H1 (cell line): ENCODE measurements around the gene SMARCC1. TPM values are rescaled to one million over a fixed set of nuclear protein-coding genes. Genes with fewer than 3 reads are reported as not detected.

ENCODE experiments used
- POLR2AphosphoS5 ChIP-seq: IDR thresholded peaks from 2 replicates; pipeline ENCODE4 v1.6.1; 2011; ENCODE audit warnings: low read depth, low read length
- TCF12 ChIP-seq: IDR thresholded peaks from 2 replicates; pipeline ENCODE4 v1.6.1; 2011; ENCODE audit warnings: low read depth, mild to moderate bottlenecking, low read length
- polyA plus RNA-seq, 7 experiments: library from polyadenylated mRNA; depleted of rRNA in 3 of 7; stranded (reverse) in 5 of 7; unstranded in 2 of 7; fragments of >200 nt in 5 of 7; fragments of 200-250 nt in 2 of 7; gene quantifications; 1 replicate in 5 of 7; 2 replicates in 1 of 7; 4 replicates in 1 of 7; pipeline versions ENCODE4 v1.2.1 to v1.2.3, GENCODE V29; 2011 to 2013; ENCODE audit warnings: missing spikeins in 2 of 7, mixed read lengths in 2 of 7
- total RNA-seq: library from RNA; stranded (reverse); fragmentation: NEBNext Ultra II Directional; extraction: Animal tissue kit (Norgen Biotek cat#: 25700); gene quantifications from 2 replicates; pipeline ENCODE4 v1.2.1, GENCODE V29; 2021

The SMARCC1 gene
- total and polyA plus RNA-seq, 2 of the 8 experiments (the other 6 are each of a cell fraction or from before 2014, with no cell fraction given): 64.1 to 335 TPM

DNA sequence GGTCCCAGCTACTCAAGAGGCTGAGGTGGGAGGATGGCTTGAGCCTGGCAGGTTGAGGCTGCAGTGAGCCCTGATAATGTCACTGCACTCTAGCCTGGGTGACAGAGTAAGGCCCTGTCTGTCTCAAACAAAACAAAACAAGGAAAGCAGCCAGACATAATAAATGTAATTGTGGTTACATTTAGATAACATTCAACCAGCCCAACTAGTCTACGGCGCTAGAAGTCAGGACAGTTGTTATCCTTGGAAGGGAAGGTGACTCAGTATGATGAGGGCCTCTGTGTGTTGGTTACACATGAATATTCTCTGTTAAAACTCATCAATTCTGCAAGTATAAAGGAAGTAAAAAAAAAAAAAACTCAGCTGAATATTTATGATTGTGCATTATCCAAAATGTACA is 176.0 kb downstream of the SMARCC1 start (continued):
- TF ChIP-seq POLR2AphosphoS5 (no peak), TCF12 (no peak)
